Measurements from ENCODE around the gene SLC7A8.
A peak's percentile ranks its signal among the peaks of the same experiment; 100 is the strongest.
"Not testable (repeated sequence)": the region's sequence is repeated elsewhere in the genome, so short reads cannot be mapped to it uniquely, and the experiment has no call there.

The SLC7A8 gene

GRCh38 chr14:23183479-23183878, at the start of gene SLC7A8:
Gene SLC7A8, minus strand, starts transcription at chr14:23183660. Its CDS starts 746 bp downstream, at chr14:23182914.
- peak; percentile 4 for DNase-seq (ENCODE audit: low read depth)

DNA sequence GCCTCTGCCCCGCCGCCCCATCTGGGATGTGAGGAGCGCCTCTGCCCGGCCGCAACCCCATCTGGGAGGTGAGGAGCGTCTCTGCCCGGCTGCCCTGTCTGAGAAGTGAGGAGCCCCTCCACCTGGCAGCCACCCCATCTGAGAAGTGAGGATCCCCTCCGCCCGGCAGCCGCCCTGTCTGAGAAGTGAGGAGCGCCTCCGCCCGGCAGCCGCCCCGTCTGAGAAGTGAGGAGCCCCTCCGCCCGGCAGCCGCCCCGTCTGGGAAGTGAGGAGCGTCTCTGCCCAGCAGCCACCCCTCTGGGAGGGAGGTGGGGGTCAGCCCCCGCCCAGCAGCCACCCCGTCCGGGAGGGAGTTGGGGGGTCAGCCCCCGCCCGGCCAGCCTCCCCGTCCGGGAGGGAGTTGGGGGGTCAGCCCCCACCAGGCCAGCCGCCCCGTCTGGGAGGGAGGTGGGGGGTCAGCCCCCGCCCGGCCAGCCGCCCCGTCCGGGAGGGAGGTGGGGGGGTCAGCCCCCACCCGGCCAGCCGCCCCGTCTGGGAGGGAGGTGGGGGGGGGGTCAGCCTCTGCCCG, 48.9 kb upstream of the SLC7A8 start:
- DNase-seq (ENCODE audit: low read depth) = not testable (repeated sequence)

- no peak for DNase-seq (ENCODE audit: low read depth)
These were observed 45.4 kb upstream of the SLC7A8 start for GRCh38 chr14:23228812-23229211.

- DNase-seq (ENCODE audit: low read depth) = no peak
These were observed 44.1 kb upstream of the SLC7A8 start for GRCh38 chr14:23227566-23227965.

GRCh38 chr14:23224958-23225357, 41.5 kb upstream of the SLC7A8 start:
- DNase-seq (ENCODE audit: low read depth) = not testable (repeated sequence)

DNA sequence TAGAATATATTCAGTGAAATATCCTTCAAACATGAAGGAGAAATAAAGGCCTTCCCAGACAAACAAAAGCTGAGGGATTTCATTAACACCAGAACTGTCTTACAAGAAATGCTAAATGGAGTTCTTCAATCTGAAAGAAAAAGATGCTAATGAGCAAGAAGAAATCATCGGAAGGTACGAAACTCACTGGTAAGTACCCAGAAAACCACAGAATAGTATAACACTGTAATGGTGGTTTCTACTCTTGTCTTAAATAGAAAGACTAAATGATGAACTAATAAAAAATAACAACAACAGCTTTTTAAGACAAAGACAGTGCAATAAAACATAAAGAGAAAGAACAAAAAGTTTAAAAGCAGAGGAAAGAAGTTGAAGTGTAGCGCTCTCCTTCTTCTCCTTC, 35.6 kb upstream of the SLC7A8 start:
- no peak for DNase-seq (ENCODE audit: low read depth)

DNA sequence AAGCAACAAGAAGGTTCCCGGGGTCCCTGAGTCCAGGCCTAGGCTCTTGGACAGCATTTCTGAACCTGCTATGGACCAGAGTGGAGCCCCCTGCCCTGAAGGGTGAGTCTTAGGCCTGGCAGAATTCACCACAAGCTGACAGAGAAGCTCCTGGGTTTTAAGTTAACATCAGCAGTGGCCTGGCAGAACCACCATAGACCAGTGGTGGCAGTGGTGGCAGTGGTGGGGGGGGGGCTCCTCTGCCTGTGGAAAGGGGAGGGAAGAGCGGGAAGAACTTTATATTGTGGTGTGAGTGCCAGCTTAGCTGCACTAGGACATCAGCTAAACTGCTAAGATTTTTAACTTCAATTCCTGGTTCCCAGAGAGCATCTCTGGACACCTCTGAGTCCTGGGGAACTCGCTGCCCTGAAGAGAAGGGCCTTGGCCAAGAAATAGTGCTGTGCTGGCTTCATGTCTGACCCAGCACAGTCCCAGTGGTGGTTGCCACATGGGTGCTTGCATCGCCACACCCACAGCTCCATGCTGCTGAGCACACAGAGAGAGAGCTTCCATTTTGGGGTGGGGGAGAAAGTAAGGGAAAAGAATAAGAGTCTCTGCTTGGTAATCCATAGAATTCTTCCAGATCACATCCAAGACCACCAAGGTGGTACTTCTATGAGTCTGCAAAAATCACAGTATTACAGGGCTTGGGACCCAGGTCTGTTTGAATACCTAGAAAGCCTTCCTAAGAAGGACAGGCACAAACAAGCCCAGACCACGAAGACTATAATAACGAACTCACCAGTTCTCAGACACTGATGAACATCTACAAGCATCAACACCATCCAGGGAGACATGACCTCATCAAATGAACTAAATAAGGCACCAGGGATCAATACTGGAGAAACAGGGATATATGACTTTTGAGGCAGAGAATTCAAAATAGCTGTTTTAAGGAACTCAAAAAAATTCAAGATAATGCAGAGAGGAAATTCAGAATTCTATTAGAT, 33.9 kb upstream of the SLC7A8 start:
- no peak for DNase-seq (ENCODE audit: low read depth)

GRCh38 chr14:23215421-23215820, 32.0 kb upstream of the SLC7A8 start:
- no peak for DNase-seq (ENCODE audit: low read depth)

DNA sequence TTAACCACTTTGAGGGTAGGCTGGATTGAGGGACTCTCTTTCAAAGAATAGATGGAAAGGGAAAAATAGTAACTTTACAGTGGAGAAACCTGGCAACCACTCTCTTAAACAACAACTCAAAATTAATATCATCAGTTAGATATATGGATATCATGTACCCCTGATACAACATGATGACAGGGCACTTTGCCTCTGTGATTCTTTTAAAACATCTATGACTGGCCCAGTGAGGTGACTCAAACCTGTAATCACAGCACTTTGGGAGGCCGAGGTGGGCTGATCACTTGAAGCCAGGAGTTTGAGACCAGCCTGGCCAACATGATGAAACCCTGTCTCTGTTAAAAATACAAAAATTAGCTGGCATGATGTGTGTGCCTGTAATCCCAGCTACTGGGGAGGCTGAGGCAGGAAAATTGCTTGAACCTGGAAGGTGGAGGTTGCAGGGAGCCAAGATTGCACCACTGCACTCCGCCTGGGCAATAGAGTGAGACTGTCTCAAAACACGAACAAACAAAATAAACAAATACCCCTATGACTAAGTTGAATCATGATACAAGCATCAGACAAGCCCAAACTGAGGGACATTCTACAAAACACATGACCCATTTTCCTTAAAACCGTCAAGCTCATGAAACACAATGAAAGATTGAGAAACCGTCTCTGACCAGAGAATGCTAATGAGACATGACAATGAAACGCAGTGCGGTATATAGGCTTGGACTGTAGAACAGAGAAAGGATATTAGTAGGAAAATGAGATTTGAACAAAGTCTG, 26.4 kb upstream of the SLC7A8 start:
- DNase-seq (ENCODE audit: low read depth) = no peak

DNA sequence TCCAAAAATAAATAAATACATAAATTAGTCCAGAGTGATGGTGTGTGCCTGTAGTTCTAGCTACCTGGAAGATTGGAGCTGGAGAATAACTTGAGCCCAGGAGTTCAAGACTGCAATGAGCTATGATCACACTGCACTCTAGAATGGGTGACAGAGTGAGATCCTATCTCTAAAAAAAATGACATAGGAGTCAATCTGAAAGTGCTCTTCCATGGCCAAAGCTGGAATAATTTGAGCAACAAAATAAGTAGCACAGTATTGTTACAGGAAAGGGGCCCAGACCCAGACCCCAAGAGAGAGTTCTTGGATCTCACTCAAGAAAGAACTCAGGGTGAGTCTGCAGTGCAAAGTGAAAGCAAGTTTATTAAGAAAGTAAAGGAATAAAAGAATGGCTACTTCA, 24.9 kb upstream of the SLC7A8 start:
- no peak for DNase-seq (ENCODE audit: low read depth)

DNA sequence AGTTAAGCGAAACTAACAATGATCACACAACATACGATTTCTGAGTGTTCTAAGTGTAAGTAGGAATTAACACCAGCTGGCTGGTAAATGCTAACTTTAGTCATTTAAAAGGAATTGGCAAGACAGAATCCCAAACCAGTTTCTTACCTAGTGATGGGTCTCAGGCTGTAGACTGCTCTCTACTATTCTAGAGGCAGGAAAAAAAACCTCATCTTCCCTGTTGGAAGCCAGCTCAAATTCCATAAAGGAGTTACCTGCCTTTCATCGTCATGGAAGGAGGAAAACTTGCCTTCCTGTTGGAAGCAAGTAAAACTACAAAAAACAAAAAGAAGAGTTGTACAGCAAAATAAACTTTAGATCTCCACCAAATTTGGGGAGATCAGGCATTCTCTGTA, 23.7 kb upstream of the SLC7A8 start:
- no peak for DNase-seq (ENCODE audit: low read depth)

DNA sequence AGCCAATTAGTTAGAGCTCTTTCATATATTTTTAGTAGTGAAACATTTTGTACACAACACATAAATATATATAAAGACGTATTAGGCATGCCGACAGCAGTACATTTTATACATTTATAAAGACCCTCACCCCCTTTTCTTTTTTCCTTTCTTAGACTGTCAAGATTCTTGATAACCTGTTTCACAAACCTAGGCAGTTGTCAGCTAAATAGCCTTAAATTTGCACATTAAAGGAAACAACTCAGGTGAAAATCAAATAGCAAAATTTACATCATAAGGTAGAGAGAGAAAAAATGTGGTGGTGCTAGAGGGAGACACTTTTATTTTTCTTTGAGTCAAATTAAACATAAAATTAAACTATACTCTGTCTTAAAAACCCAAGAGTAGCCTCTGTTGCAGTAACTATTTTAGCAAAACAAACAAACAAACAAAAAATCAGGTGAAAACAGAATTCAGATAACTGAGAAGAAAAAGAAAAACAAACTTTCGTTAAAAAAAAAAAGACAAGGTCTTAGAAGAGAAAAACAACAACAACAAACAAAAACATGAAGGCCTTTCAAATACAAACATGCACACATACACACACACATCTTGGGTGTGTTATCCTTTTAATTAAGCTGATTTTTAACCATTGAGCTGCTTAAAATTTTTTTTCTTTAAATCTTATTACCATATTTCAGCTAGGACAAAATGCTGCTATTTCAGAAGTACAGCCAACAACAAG, 23.1 kb upstream of the SLC7A8 start:
- DNase-seq (ENCODE audit: low read depth) = no peak

- DNase-seq (ENCODE audit: low read depth) = no peak
These were observed 18.5 kb upstream of the SLC7A8 start for GRCh38 chr14:23202001-23202400.

DNA sequence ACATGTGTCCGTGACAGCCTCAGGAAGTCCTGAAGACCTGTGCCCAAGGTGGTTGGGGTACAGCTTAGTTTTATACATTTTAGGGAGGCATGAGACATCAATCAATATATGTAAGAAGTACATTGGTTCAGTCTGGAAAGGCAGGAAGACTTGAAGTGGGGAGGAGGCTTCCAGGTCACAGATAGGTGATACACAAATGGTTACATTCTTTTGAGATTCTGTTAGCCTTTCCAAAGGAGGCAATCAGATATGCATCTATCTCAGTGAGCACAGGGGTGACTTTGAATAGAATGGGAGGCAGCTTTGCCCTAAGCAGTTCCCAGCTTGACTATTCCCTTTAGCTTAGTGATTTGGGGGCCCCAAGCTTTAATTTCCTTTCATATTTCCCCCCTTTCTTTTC, 15.7 kb upstream of the SLC7A8 start:
- not testable (repeated sequence) for DNase-seq (ENCODE audit: low read depth)

- not testable (repeated sequence) for DNase-seq (ENCODE audit: low read depth)
These were observed 13.0 kb upstream of the SLC7A8 start for GRCh38 chr14:23196487-23196886.

GRCh38 chr14:23195552-23196101, 12.2 kb upstream of the SLC7A8 start:
- no peak for DNase-seq (ENCODE audit: low read depth)

- no peak for DNase-seq (ENCODE audit: low read depth)
These were observed 10.0 kb upstream of the SLC7A8 start for GRCh38 chr14:23193432-23193831.

DNA sequence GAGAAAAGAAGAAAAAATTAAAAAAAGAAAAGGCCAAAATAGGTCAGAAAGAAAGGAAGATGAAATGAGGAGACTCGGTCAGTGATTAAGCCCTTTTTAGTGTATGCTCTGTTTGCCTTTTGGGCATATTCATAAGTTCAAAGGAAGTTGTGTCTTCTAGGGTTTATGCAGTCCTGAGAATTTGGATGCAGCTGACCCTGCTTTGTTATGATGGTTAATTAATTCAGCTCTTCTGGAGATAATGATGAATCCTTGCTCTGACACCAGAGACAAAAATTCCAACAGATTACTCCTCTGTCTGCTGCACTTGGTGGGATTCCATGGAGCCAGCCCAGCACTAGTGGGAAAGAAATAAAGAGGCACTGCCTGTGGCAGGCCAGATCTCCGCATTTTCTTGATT, 4.5 kb upstream of the SLC7A8 start:
- no peak for DNase-seq (ENCODE audit: low read depth)

- no peak for DNase-seq (ENCODE audit: low read depth)
These were observed 3.6 kb upstream of the SLC7A8 start for GRCh38 chr14:23186913-23187654.

DNA sequence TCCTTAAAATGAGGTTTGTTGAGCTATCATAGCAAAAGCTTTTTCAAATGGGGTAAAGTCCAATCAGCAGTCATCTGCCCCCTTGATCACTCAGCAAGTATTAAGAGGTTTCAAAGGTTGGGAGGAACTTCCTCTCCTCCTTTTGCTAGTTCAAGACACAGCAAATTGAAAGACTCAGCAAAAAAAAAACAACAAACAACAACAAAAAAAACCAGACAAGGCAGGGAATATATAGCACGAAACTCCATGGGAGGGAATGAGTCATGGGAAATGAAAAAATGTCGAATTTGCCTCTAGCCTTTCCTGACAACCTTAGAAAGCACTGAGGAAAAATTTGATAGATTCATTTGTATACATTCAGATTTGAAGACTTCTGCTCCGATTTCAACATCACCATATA, 1.6 kb upstream of the SLC7A8 start:
- no peak for DNase-seq (ENCODE audit: low read depth)

GRCh38 chr14:23183158-23183470, 346 bp downstream of the SLC7A8 start:
- DNase-seq (ENCODE audit: low read depth) = no peak
